ENCODE results near the gene GPR18.
A peak's percentile ranks its signal among the peaks of the same experiment; 100 is the strongest.
"Not testable (repeated sequence)": the region's sequence is repeated elsewhere in the genome, so short reads cannot be mapped to it uniquely, and the experiment has no call there.

Gene GPR18

GRCh38 chr13:99227909-99228688 is 30.1 kb downstream of the GPR18 start:
- DNase-seq = no peak

DNA sequence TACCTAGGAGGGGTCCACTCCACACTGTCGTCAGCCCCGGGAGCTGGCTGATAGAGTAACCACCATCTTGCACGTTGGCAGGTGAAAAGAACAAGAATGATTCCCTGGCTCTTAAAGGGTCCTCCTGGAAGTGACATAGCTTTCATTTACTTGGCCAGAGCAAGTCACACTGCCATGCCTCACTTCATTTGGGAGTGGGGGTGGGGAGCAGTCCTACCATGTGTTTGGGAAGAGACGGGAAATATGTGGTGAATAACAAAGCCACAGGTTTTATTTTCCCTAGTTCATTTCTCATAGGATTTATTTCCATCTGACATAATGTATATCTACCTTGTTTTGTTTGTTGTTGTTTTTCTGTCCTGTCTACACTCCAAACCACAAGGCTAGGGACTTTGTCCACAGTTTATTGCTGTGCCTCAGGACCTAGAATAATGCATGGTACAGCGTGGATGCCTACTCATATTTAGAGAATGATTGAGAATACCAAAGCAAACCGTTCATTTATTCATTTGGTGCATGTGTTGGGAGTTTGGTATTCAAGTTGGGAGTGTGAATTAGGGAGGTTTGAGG is 30.8 kb downstream of the GPR18 start:
- DNase-seq = no peak

DNA sequence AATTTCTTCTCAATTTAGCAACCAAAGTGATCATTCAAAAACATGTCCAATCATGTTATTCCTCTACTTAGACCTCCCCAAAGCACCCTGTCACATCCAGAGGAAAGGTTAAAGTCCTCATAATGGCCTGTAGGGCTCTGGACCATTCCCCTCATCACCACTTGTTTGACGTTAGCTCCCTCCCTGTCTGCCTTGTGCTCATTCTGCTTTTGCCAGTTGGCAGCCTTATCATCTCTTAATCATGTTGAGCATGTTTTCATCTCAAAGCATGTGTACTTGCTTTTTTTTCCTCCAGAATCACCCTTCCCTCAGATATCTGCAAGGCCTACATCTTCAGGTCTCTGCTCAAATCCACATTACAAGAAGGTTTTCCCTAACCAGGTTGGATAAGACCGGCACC is 31.7 kb downstream of the GPR18 start:
- no peak for DNase-seq

GRCh38 chr13:99225078-99225477 is 33.1 kb downstream of the GPR18 start:
- DNase-seq = no peak

- no peak for DNase-seq
Observed at GRCh38 chr13:99224021-99224420, 34.2 kb downstream of the GPR18 start.

GRCh38 chr13:99223587-99223986 is 34.6 kb downstream of the GPR18 start:
- DNase-seq = no peak

DNA sequence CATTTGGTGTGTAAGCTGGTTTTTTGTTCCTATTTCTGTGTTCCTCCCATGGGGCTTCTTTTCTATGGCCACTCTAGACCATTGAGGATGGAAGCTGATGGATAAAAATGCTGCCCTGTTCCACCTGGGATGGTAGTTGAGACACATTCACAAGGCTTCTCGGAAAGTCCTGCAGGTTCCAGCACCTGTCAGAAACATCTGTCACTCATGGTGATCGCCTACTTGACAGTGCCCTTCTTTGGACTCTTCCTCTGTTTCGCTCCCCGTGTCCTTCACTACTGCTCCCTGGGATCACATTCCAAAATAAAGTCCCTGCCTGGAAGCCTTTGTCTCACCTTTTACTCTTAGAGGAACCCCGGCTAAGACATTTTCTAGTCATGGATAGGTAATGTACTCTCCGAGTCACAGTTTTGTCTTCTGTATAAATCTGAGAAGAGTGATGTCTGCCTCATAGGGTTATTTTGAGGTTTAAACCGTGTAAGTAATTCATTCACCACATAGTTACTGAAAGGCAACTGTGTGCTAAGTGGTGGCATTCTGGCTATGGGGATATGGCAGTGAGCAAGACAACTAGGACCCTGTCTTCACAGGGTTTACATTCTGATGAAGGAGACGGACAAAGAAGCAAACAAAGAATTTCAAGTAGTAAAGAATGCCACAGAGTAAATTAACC is 36.5 kb downstream of the GPR18 start:
- DNase-seq = no peak

DNA sequence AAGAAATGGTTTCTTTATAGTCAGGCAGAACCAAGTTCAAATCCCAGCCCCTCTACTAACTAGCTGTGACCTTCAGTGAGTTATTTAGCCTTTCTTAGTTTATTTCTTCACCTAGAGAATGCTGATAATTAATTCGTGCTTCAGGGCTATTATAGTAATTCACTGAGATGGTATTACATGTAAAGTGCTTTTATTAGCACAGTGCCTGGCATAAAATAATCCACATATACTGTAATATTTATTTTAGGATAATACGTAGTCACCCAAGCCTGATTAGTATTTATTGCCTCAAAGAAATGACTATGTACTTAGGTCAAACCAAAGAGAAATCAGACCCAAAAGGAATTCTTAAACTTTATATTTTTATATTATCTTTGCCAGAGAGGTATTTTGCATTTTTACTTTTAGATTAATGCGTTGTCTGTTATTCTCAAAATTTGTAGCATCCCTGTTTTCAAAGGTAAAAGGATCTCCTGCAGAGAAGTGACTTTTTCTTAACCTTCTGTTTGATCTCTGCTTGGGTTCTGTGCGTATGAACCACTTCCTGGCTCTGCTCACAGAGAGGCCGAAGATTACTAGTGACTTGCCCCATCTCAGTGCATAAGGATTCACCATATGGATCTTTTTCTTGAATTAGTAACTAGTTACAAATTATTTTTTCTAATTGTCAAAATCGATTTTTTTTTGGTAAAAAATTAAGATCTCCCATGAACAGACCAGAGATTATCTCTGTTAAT is 37.8 kb downstream of the GPR18 start:
- DNase-seq = no peak

- peak; percentile 37 for DNase-seq
Observed at GRCh38 chr13:99218969-99219368, 39.2 kb downstream of the GPR18 start.

GRCh38 chr13:99218545-99218944 is 39.6 kb downstream of the GPR18 start:
- no peak for DNase-seq

- DNase-seq = no peak
Observed at GRCh38 chr13:99218126-99218525, 40.1 kb downstream of the GPR18 start.

DNA sequence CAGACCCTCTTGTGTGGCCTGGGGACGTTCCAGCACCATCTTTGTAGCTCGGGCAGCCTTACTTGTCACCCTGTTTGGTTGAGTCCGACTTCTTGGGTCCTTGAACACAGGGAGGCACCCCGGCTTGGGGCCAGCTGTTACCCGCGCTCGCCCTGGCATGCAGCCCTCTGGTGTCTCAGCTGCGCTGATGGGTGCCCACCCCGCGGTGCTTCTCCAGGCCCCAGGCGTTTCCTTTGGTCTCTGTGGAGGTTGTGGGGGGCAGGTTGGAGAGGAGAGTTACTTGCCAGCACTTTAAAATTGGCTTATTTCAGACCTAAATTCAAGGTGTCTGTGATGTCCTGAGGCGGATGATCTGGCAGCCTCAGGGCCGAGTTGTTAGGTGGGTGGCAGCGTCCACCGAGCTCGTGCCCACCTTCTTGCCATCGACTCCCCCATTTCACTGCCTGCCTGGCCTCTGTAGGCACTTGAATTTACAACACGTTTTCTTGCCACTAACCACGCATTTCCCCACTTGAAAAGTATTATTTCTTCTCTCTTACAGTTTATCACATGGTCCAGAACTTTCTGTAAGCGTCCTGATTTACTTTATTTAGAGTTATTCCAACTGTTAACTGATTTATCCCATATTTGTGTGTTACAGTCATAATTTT is 40.6 kb downstream of the GPR18 start:
- no peak for DNase-seq

DNA sequence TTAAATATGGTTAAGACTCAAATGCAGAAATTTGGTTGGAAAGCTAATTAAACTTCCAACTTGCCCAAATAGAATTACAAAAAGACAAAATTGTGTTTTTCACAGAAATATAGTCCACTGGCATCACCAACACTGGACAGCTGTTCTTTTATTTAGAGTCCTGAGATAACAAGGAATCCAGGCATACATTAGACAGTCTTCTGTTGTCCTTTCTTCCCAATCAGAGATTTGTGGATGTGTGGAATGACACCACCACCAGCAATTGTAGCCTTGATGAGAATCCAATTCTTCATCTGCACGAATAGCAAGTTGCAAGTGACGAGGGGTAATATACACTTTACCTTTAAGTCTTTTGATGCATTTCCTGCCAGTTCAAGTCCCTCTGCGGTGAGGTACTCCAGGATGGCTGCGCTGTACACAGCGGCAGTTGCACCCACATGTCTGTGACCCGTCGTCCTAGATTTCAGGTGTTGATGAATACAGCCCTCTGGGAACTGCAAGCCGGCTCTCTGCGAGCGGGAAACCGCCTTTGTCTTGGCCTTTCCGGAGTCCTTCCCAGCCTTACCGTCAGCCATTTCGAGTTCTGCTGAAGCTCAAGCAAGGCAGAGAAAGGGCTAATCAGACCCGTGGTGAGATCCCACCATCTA is 42.9 kb downstream of the GPR18 start:
- no peak for DNase-seq

DNA sequence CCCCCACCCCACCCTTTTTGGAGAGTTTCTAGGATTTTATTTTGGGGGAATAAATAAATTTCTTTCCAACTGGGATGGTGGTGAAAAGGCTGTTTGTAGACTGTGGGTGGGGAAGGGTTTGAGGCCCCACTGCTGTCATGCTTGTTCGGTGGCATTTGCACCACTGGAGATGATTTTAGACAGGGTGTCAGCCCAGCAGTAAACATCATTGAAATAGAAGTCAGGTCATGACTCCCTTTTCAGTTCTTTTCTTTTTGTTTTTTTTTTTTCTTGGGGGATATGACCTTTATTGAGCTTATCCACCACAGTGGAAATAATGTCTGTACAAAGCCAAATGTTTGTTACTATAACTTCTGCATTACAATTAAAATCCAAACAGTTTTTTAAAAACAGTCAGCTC is 43.4 kb downstream of the GPR18 start:
- no peak for DNase-seq

- DNase-seq = peak; percentile 31
Observed at GRCh38 chr13:99214232-99214631, 43.9 kb downstream of the GPR18 start.

GRCh38 chr13:99211421-99212035 is 46.7 kb downstream of the GPR18 start:
- no peak for DNase-seq

GRCh38 chr13:99210627-99211026 is 47.6 kb downstream of the GPR18 start:
- not testable (repeated sequence) for DNase-seq

DNA sequence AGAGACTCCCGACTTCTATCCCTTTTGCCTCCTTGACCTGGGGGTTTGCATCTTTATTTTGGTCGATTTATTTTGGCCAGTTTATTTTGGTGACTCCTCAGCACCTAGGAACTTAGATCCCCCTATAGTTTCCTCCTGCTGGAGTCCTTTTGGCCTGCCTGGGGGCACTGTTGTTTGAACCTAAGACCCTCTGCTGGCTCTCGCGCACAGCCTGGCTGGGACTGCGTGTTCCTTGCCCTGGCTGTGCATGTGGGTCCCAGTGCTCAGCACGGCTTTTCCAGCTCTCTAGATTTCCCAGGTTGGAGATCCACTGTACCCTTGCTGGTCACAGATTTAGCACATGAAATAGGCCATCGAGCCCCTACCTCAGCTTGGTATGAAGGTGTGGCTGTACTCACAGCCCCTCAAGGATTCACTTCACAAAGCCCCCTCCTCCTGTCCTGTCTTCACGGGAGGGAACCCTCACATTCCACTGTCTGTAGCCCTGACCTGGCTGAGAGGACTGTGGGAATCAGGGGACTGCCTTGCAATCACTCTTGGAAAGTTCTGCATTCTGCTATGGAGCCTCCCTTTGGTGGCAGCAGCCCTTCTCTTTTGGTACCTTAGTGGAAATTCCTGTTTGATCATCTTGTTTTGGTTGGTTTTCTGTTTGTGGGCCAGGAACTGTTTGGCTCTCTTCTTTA is 49.2 kb downstream of the GPR18 start:
- DNase-seq = no peak

- no peak for DNase-seq
Observed at GRCh38 chr13:99208185-99208584, 50.0 kb downstream of the GPR18 start.

DNA sequence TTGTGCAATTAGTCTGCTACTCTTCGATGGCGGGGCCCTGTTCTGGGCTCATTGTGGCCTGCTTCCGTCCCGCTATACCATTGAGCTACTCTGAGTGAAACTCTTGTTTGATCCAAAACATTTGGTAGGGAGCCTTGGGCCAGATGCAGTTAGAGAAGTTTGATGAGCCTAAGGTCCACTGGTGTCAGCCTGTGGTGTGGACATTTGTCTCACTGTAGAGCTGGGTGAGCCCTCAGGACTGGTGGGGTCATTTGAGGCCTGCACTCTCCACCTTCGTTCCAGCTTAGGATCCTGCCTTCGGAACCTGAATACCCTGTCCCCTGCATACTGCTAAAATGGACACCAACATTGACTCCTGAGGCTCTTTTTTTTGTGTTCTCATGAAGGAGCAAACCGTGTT is 50.7 kb downstream of the GPR18 start:
- DNase-seq = no peak

DNA sequence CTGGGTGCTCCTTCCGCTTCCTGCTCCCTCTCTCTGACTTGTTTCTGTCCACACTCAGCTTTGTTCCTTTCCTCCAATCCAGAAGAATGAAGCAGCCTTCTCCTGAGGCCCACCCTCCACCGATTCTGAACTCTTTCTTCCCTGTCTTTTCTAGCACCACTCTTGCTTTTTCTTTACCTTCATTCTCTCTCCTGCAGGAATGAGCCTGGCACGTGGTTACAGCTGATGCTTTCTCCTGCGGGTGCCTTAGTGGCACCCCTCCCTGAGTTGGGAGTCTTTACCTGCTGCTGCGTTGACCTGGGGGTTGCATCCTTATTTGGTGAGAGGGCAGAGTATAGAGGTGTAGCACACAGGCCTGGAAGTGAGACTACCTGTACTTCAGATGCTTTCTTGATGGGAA is 51.3 kb downstream of the GPR18 start:
- DNase-seq = no peak
